ENCODE results near the gene CDH20.

GRCh38 chr18:61397222-61397621 is 64.0 kb downstream of the CDH20 start:
- TF ChIP-seq EZH2phosphoT487 (IDR thresholded peaks at IDR 0.05; ENCODE audit: borderline replicate concordance, low read length) = no peak
- TF ChIP-seq, protein P1, sequence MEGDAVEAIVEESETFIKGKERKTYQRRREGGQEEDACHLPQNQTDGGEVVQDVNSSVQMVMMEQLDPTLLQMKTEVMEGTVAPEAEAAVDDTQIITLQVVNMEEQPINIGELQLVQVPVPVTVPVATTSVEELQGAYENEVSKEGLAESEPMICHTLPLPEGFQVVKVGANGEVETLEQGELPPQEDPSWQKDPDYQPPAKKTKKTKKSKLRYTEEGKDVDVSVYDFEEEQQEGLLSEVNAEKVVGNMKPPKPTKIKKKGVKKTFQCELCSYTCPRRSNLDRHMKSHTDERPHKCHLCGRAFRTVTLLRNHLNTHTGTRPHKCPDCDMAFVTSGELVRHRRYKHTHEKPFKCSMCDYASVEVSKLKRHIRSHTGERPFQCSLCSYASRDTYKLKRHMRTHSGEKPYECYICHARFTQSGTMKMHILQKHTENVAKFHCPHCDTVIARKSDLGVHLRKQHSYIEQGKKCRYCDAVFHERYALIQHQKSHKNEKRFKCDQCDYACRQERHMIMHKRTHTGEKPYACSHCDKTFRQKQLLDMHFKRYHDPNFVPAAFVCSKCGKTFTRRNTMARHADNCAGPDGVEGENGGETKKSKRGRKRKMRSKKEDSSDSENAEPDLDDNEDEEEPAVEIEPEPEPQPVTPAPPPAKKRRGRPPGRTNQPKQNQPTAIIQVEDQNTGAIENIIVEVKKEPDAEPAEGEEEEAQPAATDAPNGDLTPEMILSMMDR (IDR thresholded peaks at IDR 0.05; ENCODE audit: low read depth, low read length, poor library complexity, severe bottlenecking) = no peak

All from DOHH2 (cell line).